Neural cell (in vitro differentiated cells): ENCODE data around the gene CCDC61. TPM values are rescaled to one million over a fixed set of nuclear protein-coding genes. Genes with fewer than 3 reads are reported as not detected.

Source experiments
- H2AFZ ChIP-seq: fragments of 200-600, 300-800 bp; sonication (generic), shearing (Covaris generic); 2 replicates; pipeline ENCODE4 v1.6.0; 2014; ENCODE audit warnings: low read depth, mild to moderate bottlenecking, antibody characterized with exemption, low read length, moderate library complexity
- H3F3A ChIP-seq: fragments of 200-600 bp; shearing (Covaris generic); 2 replicates; pipeline ENCODE4 v1.6.1; 2016; ENCODE audit warnings: mild to moderate bottlenecking, moderate library complexity, mixed read lengths, antibody characterized with exemption, low read length; ENCODE audit not compliant: insufficient read depth, poor library complexity, severe bottlenecking
- H3K27ac ChIP-seq: fragments of 200-600, 300-800 bp; sonication (generic), shearing (Covaris generic); 2 replicates; pipeline ENCODE4 v1.5.1; 2014; ENCODE audit warnings: mild to moderate bottlenecking, low read length, moderate library complexity
- H3K27me3 ChIP-seq: fragments of 300-800, 200-600 bp; sonication (generic), shearing (Covaris generic); 2 replicates; pipeline ENCODE4 v1.6.0; 2014; ENCODE audit warnings: mild to moderate bottlenecking, low read depth, low read length, moderate library complexity; ENCODE audit not compliant: insufficient read depth
- H3K36me3 ChIP-seq: fragments of 300-800, 200-600 bp; sonication (generic), shearing (Covaris generic); 2 replicates; pipeline ENCODE4 v1.5.1; 2014; ENCODE audit warnings: mild to moderate bottlenecking, antibody characterized with exemption, low read length, moderate library complexity; ENCODE audit not compliant: insufficient read depth
- H3K4me2 ChIP-seq: fragments of 300-800, 200-600 bp; sonication (generic), shearing (Covaris generic); 2 replicates; pipeline ENCODE4 v1.6.0; 2014; ENCODE audit warnings: mild to moderate bottlenecking, low read length
- H3K4me3 ChIP-seq: fragments of 300-800, 200-600 bp; sonication (generic), shearing (Covaris generic); 2 replicates; pipeline ENCODE4 v1.5.1; 2014; ENCODE audit warnings: mild to moderate bottlenecking, low read length, moderate library complexity
- H3K79me2 ChIP-seq: fragments of 200-600 bp; shearing (Covaris generic); replicated peaks from 2 replicates; pipeline ENCODE4 v1.6.0; 2014; ENCODE audit warnings: mild to moderate bottlenecking, low read length, moderate library complexity; ENCODE audit not compliant: insufficient read depth
- H3K9ac ChIP-seq: fragments of 300-800, 200-600 bp; sonication (generic), shearing (Covaris generic); 2 replicates; pipeline ENCODE4 v1.6.1; 2016; ENCODE audit warnings: mild to moderate bottlenecking, low read length, mixed read lengths
- H3K9me2 ChIP-seq: fragments of 200-600 bp; shearing (Covaris generic); 2 replicates; pipeline ENCODE4 v1.6.1; 2016; ENCODE audit warnings: mild to moderate bottlenecking, low read length, mixed read lengths; ENCODE audit not compliant: insufficient read depth
- H3K9me3 ChIP-seq: fragments of 200-600, 300-800 bp; sonication (generic), shearing (Covaris generic); 2 replicates; pipeline ENCODE4 v1.6.1; 2016; ENCODE audit warnings: mild to moderate bottlenecking, mixed run types, low read length, moderate library complexity, mixed read lengths
- H4K20me1 ChIP-seq: fragments of 200-600 bp; shearing (Covaris generic); 2 replicates; pipeline ENCODE4 v1.6.1; 2016; ENCODE audit warnings: mild to moderate bottlenecking, mixed run types; ENCODE audit not compliant: insufficient read depth
- CTCF ChIP-seq: fragments of 450-650 bp; IDR thresholded peaks from 2 replicates; pipeline ENCODE4 v1.5.1; 2014; ENCODE audit warnings: antibody characterized with exemption, mild to moderate bottlenecking, moderate library complexity; ENCODE audit not compliant: poor library complexity, severe bottlenecking
- EP300 ChIP-seq: fragments of 450-650 bp; conservative IDR thresholded peaks from 2 replicates; pipeline ENCODE4 v1.6.1; 2014; ENCODE audit warnings: antibody characterized with exemption, mild to moderate bottlenecking, moderate library complexity; ENCODE audit not compliant: poor library complexity, severe bottlenecking
- EZH2 ChIP-seq: fragments of 200-600, 300-800 bp; shearing (Covaris generic), sonication (generic); IDR thresholded peaks from 2 replicates; pipeline ENCODE4 v1.6.1; 2014; ENCODE audit warnings: antibody characterized with exemption, low read length, borderline replicate concordance, mild to moderate bottlenecking; ENCODE audit not compliant: insufficient read depth, poor library complexity, severe bottlenecking
- MXI1 ChIP-seq: fragments of 450-650 bp; conservative IDR thresholded peaks from 2 replicates; pipeline ENCODE4 v1.6.1; 2014; ENCODE audit warnings: antibody characterized with exemption, mild to moderate bottlenecking; ENCODE audit not compliant: poor library complexity, severe bottlenecking
- POLR2AphosphoS5 ChIP-seq: IDR thresholded peaks from 2 replicates; pipeline ENCODE4 v1.6.1; 2012
- RAD21 ChIP-seq: fragments of 450-650 bp; conservative IDR thresholded peaks from 2 replicates; pipeline ENCODE4 v1.6.1; 2014; ENCODE audit warnings: antibody characterized with exemption, mild to moderate bottlenecking, moderate library complexity
- REST ChIP-seq: IDR thresholded peaks from 2 replicates; pipeline ENCODE4 v1.6.1; 2012; ENCODE audit warnings: borderline replicate concordance
- SMC3 ChIP-seq: fragments of 450-650 bp; conservative IDR thresholded peaks from 2 replicates; pipeline ENCODE4 v1.6.1; 2014; ENCODE audit warnings: antibody characterized with exemption, mild to moderate bottlenecking, moderate library complexity; ENCODE audit not compliant: poor library complexity
- TAF1 ChIP-seq: IDR thresholded peaks from 2 replicates; pipeline ENCODE4 v1.6.1; 2012; ENCODE audit warnings: low read depth
- polyA plus RNA-seq: library from polyadenylated mRNA; depleted of rRNA; stranded (reverse); fragments of >200 nt; gene quantifications from 2 replicates; pipeline ENCODE4 v1.2.3, GENCODE V29; 2014

CCDC61 gene
- polyA plus RNA-seq, 1 donor from 2014 or later = 0.82 TPM

GRCh38 chr19:46014534-46014933 is 19.3 kb downstream of the CCDC61 start:
- no peaks in the 10 kb centered on the region for H3K9me2 ChIP-seq
- H3K27me3 ChIP-seq = peaks cover 20% of the 10 kb centered on the region
- peak overlapping the region; percentile 54 for H3K4me3 ChIP-seq
- H3K9me3 ChIP-seq = no peaks in the 10 kb centered on the region
- no peaks in the 10 kb centered on the region for H4K20me1 ChIP-seq
- TF ChIP-seq SMC3 (no peak), TAF1 (no peak), REST (no peak), POLR2AphosphoS5 (no peak), RAD21 (no peak), EP300 (no peak), MXI1 (no peak), CTCF (no peak), EZH2 (no peak)
- no peak overlapping the region for H3K4me2 ChIP-seq
- H3K9ac ChIP-seq = peak overlapping the region; percentile 32
- no peak overlapping the region for H2AFZ ChIP-seq
- H3K79me2 ChIP-seq = no peaks in the 10 kb centered on the region
- no peak overlapping the region for H3K27ac ChIP-seq
- no peaks in the 10 kb centered on the region for H3K36me3 ChIP-seq
- H3F3A ChIP-seq = no peaks in the 10 kb centered on the region

- Histone ChIP-seq H3F3A (no peaks in the 10 kb centered on the region), H3K27ac (no peak overlapping the region), H2AFZ (no peak overlapping the region), H3K9me2 (no peaks in the 10 kb centered on the region), H3K79me2 (no peaks in the 10 kb centered on the region), H3K27me3 (peaks cover 20% of the 10 kb centered on the region), H3K36me3 (no peaks in the 10 kb centered on the region), H4K20me1 (no peaks in the 10 kb centered on the region), H3K4me2 (no peak overlapping the region), H3K9me3 (no peaks in the 10 kb centered on the region), H3K4me3 (peak overlapping the region; percentile 63), H3K9ac (peak overlapping the region; percentile 44)
- no peak for TF ChIP-seq REST
- peak; percentile 11 for TF ChIP-seq EP300
- peak; percentile 46 for TF ChIP-seq RAD21
- TF ChIP-seq TAF1 = no peak
- peak; percentile 38 for TF ChIP-seq SMC3
- TF ChIP-seq EZH2 = no peak
- TF ChIP-seq CTCF = peak; percentile 35
- no peak for TF ChIP-seq MXI1
Observed at GRCh38 chr19:46014941-46015686, 19.8 kb downstream of the CCDC61 start.
